H9 (cell line): Measurements from ENCODE around the gene TRIM39. TPM values are rescaled to one million over a fixed set of nuclear protein-coding genes. Genes with fewer than 3 reads are reported as not detected.

Experiments used
- DNase-seq: peaks from one replicate; pipeline ENCODE4 v3.0.0-alpha.2; 2017
- H2AFZ ChIP-seq: one replicate; pipeline ENCODE4 v1.6.1; 2013; ENCODE audit warnings: mild to moderate bottlenecking, low read length, control low read depth, moderate library complexity
- H2AK5ac ChIP-seq: 2 replicates; pipeline ENCODE4 v1.6.1; 2013; ENCODE audit warnings: low read length, control low read depth, mixed read lengths; ENCODE audit not compliant: insufficient read length
- H2BK120ac ChIP-seq: one replicate; pipeline ENCODE4 v1.6.1; 2013; ENCODE audit warnings: low read depth, mild to moderate bottlenecking, low read length, control low read depth, inconsistent platforms; ENCODE audit not compliant: poor library complexity, severe bottlenecking
- H2BK12ac ChIP-seq: 2 replicates; pipeline ENCODE4 v1.6.1; 2013; ENCODE audit warnings: low read length, control low read depth, mixed read lengths, low read depth; ENCODE audit not compliant: insufficient read length
- H2BK15ac ChIP-seq: 2 replicates; pipeline ENCODE4 v1.6.1; 2013; ENCODE audit warnings: low read depth, low read length, control low read depth
- H2BK20ac ChIP-seq: one replicate; pipeline ENCODE4 v1.6.1; 2013; ENCODE audit warnings: low read depth, mild to moderate bottlenecking, low read length, control low read depth, inconsistent platforms; ENCODE audit not compliant: poor library complexity, severe bottlenecking
- H2BK5ac ChIP-seq: 2 replicates; pipeline ENCODE4 v1.6.1; 2013; ENCODE audit warnings: low read length, control low read depth, mixed read lengths; ENCODE audit not compliant: insufficient read length
- H3K14ac ChIP-seq: 2 replicates; pipeline ENCODE4 v1.6.1; 2013; ENCODE audit warnings: low read length, control low read depth; ENCODE audit not compliant: insufficient read depth
- H3K18ac ChIP-seq: 2 replicates; pipeline ENCODE4 v1.6.1; 2013; ENCODE audit warnings: low read depth, mild to moderate bottlenecking, mixed read lengths, low read length, control low read depth; ENCODE audit not compliant: insufficient read length
- H3K23ac ChIP-seq: 2 replicates; pipeline ENCODE4 v1.6.1; 2013; ENCODE audit warnings: low read length, control low read depth, mixed read lengths, low read depth; ENCODE audit not compliant: insufficient read length
- H3K23me2 ChIP-seq: 2 replicates; pipeline ENCODE4 v1.6.1; 2013; ENCODE audit warnings: low read depth, mild to moderate bottlenecking, mixed read lengths, low read length, control low read depth; ENCODE audit not compliant: insufficient read length, poor library complexity, severe bottlenecking
- H3K27ac ChIP-seq: 2 replicates; pipeline ENCODE4 v1.5.1; 2013; ENCODE audit warnings: low read length, control low read depth, mixed read lengths, low read depth; ENCODE audit not compliant: insufficient read length
- H3K27me3 ChIP-seq: 2 replicates; pipeline ENCODE4 v1.6.1; 2013; ENCODE audit warnings: low read length, control low read depth, inconsistent platforms; ENCODE audit not compliant: insufficient read depth
- H3K4ac ChIP-seq: 2 replicates; pipeline ENCODE4 v1.6.1; 2013; ENCODE audit warnings: low read depth, mild to moderate bottlenecking, control low read depth, inconsistent platforms, low read length, moderate library complexity
- H3K4me1 ChIP-seq: 2 replicates; pipeline ENCODE4 v1.6.1; 2013; ENCODE audit warnings: low read length, control low read depth, inconsistent platforms; ENCODE audit not compliant: insufficient read depth
- H3K4me2 ChIP-seq: 2 replicates; pipeline ENCODE4 v1.6.1; 2013; ENCODE audit warnings: low read length, control low read depth, mixed read lengths; ENCODE audit not compliant: insufficient read length, insufficient read depth
- H3K56ac ChIP-seq: 2 replicates; pipeline ENCODE4 v1.6.1; 2013; ENCODE audit warnings: low read depth, mild to moderate bottlenecking, mixed read lengths, low read length, control low read depth; ENCODE audit not compliant: insufficient read length
- H3K79me1 ChIP-seq: 2 replicates; pipeline ENCODE4 v1.6.1; 2013; ENCODE audit warnings: low read depth, mild to moderate bottlenecking, moderate library complexity, low read length, control low read depth, inconsistent platforms; ENCODE audit not compliant: insufficient read depth, poor library complexity, severe bottlenecking
- H3K79me2 ChIP-seq: 2 replicates; pipeline ENCODE4 v1.6.1; 2013; ENCODE audit warnings: low read length, control low read depth, inconsistent platforms; ENCODE audit not compliant: insufficient read depth
- H3K9ac ChIP-seq: 2 replicates; pipeline ENCODE4 v1.6.1; 2013; ENCODE audit warnings: low read length, control low read depth, mixed read lengths; ENCODE audit not compliant: insufficient read length; ENCODE audit errors: extremely low read depth
- H3K9me3 ChIP-seq: one replicate; pipeline ENCODE4 v1.6.1; 2013; ENCODE audit warnings: low read depth, low read length, inconsistent platforms; ENCODE audit not compliant: control insufficient read depth
- H3T11ph ChIP-seq: one replicate; pipeline ENCODE4 v1.6.1; 2013; ENCODE audit warnings: mild to moderate bottlenecking, low read length, control low read depth, inconsistent platforms
- H4K20me1 ChIP-seq: one replicate; pipeline ENCODE4 v1.6.1; 2013; ENCODE audit not compliant: control insufficient read depth, insufficient read length, insufficient read depth
- H4K5ac ChIP-seq: 2 replicates; pipeline ENCODE4 v1.6.1; 2013; ENCODE audit warnings: low read depth, mild to moderate bottlenecking, mixed read lengths, low read length, control low read depth; ENCODE audit not compliant: insufficient read length
- H4K8ac ChIP-seq: replicated peaks from 2 replicates; pipeline ENCODE4 v1.6.1; 2013; ENCODE audit warnings: low read length, control low read depth, mixed read lengths, low read depth; ENCODE audit not compliant: insufficient read length
- H4K91ac ChIP-seq: 2 replicates; pipeline ENCODE4 v1.6.1; 2013; ENCODE audit warnings: low read depth, mild to moderate bottlenecking, moderate library complexity, mixed read lengths, low read length, control low read depth; ENCODE audit not compliant: insufficient read length
- H3K27ac Mint-ChIP-seq, 3 experiments: 2 replicates in 2 of 3; 3 replicates in 1 of 3; pipeline ENCODE4 v1.8.0; 2020 to 2021; ENCODE audit warnings: mixed read lengths in 3 of 3, mild to moderate bottlenecking in 1 of 3, moderate library complexity in 1 of 3
- H3K27me3 Mint-ChIP-seq: 2 replicates; pipeline ENCODE4 v1.8.0; 2021; ENCODE audit warnings: low read depth, mild to moderate bottlenecking, moderate library complexity, mixed read lengths
- H3K36me3 Mint-ChIP-seq, 3 experiments: 2 replicates in 2 of 3; 3 replicates in 1 of 3; pipeline ENCODE4 v1.8.0; 2020 to 2021; ENCODE audit warnings: low read depth in 3 of 3, mixed read lengths in 3 of 3; ENCODE audit not compliant: insufficient read depth in 1 of 3
- H3K4me1 Mint-ChIP-seq, 2 experiments: 2 replicates each; pipeline ENCODE4 v1.8.0; 2020; ENCODE audit warnings: mixed read lengths in 2 of 2
- H3K4me3 Mint-ChIP-seq, 2 experiments: 2 replicates in 1 of 2; 3 replicates in 1 of 2; pipeline ENCODE4 v1.8.0; 2020 to 2021; ENCODE audit warnings: mild to moderate bottlenecking in 2 of 2, mixed read lengths in 2 of 2, moderate library complexity in 1 of 2
- H3K9me3 Mint-ChIP-seq, 2 experiments: 2 replicates in 1 of 2; 3 replicates in 1 of 2; pipeline ENCODE4 v1.8.0; 2020; ENCODE audit warnings: mild to moderate bottlenecking in 2 of 2, mixed read lengths in 2 of 2, moderate library complexity in 1 of 2
- WGBS: extraction: QIAGEN DNeasy Blood & Tissue Kit; methylation state at CpG from one replicate; pipeline ENCODE4 v1.1.7; 2013; ENCODE audit warnings: missing lambda C conversion rate, low lambda C conversion rate, mixed read lengths; ENCODE audit not compliant: insufficient read length; ENCODE audit errors: extremely low coverage; 5-methylcytosine and 5-hydroxymethylcytosine counted together
- total RNA-seq: library from RNA; stranded (reverse); gene quantifications from 2 replicates; pipeline ENCODE4 v1.2.1, GENCODE V29; 2021
- TF ChIP-seq, protein P1 (sequence below): fragments of 200-600 bp; sonication (generic); conservative IDR thresholded peaks from 3 replicates; pipeline ENCODE4 v1.8.0; 2021; ENCODE audit warnings: antibody characterized with exemption, mild to moderate bottlenecking

TRIM39 gene
- total RNA-seq, 1 experiment from 2014 or later: 26.2 TPM

DNA sequence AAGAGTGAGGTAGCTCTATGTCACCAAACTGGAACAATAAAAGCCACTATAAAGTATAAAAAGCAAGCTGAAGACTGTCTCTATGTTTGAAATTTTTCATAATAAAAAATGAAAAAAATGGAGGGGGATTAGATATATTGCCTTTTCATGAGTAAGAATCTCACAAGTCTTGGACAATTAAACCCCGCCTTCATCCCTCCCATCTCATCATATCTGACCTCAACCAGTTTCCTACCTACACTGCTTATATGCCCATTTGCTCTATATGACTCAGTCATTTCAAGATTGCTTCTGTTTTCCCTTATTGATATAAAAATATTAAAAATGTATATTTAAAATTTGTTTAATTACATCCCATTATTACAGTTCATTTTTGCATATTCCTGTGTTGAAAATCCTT, 2.9 kb upstream of the TRIM39 start:
- Histone ChIP-seq H4K8ac (no peak overlapping the region), H3K23me2 (peaks cover 14% of the 10 kb centered on the region), H2BK12ac (no peak overlapping the region), H3K27me3 (no peaks in the 10 kb centered on the region), H2AFZ (no peak overlapping the region), H3K4ac (no peak overlapping the region), H4K91ac (no peak overlapping the region), H2AK5ac (no peak overlapping the region), H3K79me1 (no peaks in the 10 kb centered on the region), H3K79me2 (peaks cover 37% of the 10 kb centered on the region; the same call in 1 of the 2 replicates), H3K56ac (no peak overlapping the region), H3K4me1 (peaks cover 8% of the 10 kb centered on the region; the same call in 1 of the 2 replicates), H2BK20ac (no peak overlapping the region), H3K4me2 (no peak overlapping the region), H2BK5ac (no peak overlapping the region), H3K27ac (no peak overlapping the region), H3T11ph (no peak overlapping the region), H3K23ac (no peak overlapping the region), H2BK15ac (no peak overlapping the region), H4K20me1 (no peaks in the 10 kb centered on the region), H4K5ac (no peak overlapping the region), H3K18ac (no peak overlapping the region), H3K9ac (no peak overlapping the region), H3K9me3 (no peaks in the 10 kb centered on the region), H3K14ac (no peak overlapping the region), H2BK120ac (no peak overlapping the region)
- Mint-ChIP-seq H3K36me3 (peaks cover 5 to 17% (median 14%) of the 10 kb centered on the region in 3 experiments; a peak in 6 of 7 replicates), H3K27me3 (no peaks in the 10 kb centered on the region), H3K9me3 (no peaks in the 10 kb centered on the region), H3K27ac (no peak overlapping the region; a peak in 1 of 7 replicates), H3K4me3 (peak overlapping the region in 1 of 2 experiments; percentile 92; a peak in 1 of 5 replicates), H3K4me1 (peaks cover 64 to 71% of the 10 kb centered on the region in 2 experiments)
- TF ChIP-seq, protein P1, sequence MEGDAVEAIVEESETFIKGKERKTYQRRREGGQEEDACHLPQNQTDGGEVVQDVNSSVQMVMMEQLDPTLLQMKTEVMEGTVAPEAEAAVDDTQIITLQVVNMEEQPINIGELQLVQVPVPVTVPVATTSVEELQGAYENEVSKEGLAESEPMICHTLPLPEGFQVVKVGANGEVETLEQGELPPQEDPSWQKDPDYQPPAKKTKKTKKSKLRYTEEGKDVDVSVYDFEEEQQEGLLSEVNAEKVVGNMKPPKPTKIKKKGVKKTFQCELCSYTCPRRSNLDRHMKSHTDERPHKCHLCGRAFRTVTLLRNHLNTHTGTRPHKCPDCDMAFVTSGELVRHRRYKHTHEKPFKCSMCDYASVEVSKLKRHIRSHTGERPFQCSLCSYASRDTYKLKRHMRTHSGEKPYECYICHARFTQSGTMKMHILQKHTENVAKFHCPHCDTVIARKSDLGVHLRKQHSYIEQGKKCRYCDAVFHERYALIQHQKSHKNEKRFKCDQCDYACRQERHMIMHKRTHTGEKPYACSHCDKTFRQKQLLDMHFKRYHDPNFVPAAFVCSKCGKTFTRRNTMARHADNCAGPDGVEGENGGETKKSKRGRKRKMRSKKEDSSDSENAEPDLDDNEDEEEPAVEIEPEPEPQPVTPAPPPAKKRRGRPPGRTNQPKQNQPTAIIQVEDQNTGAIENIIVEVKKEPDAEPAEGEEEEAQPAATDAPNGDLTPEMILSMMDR: no peak
- WGBS: no CpG with 5 or more reads among the region's 1 CpG
- no peak for DNase-seq
